Measurements from ENCODE around the gene OR4D2.
A peak's percentile ranks its signal among the peaks of the same experiment; 100 is the strongest.

Gene OR4D2

DNA sequence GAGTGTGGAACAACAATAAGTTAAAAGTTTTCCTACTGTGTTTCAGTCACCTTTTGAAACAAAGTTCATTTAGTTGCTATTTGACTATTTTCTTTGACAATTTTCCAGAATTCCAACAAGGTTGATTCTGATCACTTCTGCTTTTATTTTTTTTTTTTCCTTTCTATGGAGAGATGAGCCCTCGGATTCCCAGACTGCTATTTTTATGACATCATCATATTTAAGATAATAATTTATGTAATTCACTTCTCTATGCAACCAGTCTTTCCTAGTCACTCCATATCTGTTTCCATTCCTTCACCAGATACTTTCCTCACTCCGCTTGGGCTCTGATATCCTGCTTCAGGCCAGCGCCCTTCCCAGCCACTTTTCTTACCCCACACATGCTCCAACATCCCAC lies 8.1 kb downstream of the OR4D2 start:
- no peak for DNase-seq

DNA sequence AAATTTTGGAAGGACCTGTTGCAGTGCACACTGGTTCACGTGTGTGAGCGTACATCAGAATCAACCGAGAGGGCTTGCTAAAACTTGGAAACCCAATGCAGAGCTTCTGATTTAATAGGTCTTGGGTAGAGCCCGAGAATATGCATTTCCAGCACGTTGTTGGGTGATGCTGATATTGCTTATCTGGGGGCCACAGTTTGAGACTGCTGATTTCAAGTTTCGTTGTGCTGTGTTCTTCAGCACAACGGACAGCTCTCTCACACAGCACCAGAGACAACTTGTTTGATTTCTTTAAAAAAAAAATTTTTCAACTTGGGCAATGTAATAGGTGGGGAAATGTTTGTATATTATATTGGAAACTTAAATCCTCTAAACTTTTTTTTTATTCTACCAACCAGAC lies 9.4 kb downstream of the OR4D2 start:
- no peak for DNase-seq

DNA sequence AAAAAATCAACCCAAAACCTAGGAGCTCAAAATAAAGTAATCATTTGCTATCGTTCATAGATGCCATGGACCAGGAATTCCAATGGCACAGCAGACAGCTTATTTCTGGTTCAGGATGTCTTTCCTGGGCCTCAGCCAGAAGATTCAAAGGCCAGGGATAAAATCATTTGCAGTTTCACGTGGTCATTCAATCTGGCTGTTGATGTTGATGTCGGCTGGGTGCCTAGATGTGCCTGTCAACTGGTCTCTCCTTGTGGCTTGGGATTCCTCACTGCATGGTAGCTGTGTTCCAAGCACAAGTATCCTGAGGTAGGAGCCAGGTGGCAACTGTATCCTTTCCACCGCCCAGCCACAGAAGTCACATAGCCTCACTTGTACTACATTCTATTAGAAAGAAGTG lies 15.0 kb downstream of the OR4D2 start:
- DNase-seq = no peak

DNA sequence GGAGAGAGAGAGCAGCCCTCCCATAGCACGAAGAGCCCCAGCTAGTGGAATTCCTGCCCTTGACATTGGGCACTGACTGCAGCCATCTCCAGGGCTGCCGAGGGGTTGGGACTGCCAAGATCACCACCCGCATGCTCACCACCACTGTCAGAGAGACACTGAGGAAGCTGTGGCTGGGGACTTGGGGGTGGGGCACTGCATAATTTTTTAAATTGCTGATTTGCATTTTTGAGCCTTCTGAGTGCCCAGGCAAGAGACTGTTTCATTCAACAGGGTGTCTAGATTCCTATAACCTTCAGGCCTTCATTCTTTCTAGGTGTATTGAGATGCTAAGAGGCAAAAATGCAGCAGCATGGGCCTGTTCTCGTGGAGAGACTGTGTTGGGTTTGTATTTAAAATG lies 16.7 kb downstream of the OR4D2 start:
- no peak for DNase-seq

DNA sequence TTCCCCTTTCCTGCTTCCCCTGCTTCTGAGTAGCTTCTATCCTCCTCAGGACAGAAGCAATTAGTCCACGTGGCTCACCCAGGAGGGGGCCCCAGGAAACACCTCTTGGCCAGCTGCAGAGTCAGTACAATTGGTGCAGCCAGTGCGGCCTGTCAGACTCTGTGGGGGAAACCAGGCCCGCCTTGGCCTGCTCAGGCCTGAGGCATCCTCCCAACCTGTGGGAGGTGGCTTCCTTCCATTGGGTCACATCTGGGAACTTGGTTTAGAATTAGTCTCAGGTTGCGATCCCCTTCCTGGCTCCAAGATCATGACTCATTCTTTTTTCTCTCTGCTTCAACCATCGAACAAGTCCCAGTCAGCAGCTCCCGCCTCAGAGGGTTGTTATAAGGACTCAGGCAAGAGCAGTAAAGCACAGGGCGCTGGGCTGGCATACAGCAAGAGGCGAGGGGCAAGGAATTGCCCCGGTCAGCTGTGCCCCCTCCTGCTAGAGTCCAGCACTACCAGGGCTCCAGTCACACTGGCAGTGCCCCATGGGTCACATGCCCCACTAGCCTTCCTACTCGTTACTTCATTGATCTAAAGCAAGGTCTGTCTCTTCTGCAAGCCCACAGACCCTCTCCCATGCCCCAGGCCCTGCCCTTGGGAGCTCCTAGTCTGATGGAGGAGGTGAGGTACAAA lies 17.7 kb downstream of the OR4D2 start:
- no peak for DNase-seq

DNA sequence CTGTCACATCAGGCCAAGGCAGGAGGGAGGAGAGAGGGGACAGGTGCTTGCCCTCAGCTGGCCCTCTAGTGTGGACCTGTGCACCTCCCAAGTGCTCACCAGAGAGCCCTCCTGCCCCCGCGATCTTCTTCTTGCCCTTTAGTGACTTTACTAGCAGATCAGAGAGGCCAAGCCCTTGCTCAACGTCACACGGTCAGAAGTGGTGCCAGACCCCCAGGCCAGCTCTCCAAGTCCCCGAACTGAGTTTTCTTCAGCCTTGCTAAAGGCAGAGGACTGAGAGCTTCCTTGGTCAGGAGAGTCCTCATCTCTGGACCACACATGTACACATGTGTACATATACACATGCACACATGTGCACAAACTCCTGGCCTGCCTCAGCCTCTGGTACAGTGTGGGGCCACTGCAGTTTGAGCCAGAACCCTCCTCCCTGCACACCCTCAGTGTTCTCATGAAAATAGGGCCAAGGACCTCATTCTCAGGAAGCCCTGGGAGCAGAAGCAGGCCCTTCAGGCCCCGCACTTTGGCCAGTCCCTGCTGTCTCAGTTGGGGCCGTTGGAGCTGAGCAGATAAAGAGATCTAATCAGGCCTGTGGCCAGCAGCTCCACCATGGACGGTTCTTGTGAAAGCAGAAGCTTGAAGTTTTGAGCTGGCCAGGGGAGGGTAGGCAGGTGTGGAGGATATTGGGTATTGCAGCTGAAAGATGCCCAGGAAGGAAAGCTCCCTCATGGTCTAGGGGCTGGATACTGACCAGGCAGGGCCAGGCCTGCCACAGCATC lies 18.4 kb downstream of the OR4D2 start:
- DNase-seq = no peak

DNA sequence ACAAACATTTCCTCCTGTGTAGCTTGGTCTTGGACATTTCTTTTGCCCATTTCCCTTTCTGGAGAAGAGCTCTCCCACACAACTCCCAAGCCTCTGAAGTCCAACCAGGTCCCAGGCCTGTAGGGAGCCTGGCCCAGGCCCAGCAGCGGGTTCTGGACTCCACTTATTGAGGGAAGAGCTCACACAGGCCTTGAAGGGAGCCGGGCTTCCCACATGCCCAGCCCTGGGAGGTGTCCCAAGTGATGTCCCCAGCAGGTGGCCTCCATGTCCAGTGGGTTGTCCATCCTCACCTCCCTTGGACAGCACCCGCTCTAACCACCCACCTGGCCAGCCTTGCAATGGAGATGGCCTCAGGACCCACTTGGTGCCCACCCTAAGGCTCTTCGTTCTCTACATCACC lies 19.8 kb downstream of the OR4D2 start:
- no peak for DNase-seq

DNA sequence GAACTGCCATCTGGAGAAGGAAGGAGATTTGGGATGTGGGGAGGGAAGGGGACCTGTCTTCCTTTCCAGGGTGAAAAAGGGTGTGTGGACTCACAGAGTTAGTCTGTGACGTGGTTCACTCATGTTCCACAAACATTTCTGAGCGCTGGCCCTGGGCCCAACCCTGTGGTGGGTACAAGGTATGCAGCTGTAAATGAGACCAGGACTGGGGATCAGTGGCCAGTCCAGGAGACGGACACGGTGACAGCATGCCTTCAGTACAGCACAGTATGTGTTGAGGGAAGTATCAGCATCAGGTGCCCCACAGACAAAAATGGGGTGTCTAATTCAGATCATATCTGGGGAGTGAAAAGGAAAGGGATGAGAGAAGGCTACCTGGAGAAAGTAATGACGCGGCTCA lies 20.3 kb downstream of the OR4D2 start:
- no peak for DNase-seq

DNA sequence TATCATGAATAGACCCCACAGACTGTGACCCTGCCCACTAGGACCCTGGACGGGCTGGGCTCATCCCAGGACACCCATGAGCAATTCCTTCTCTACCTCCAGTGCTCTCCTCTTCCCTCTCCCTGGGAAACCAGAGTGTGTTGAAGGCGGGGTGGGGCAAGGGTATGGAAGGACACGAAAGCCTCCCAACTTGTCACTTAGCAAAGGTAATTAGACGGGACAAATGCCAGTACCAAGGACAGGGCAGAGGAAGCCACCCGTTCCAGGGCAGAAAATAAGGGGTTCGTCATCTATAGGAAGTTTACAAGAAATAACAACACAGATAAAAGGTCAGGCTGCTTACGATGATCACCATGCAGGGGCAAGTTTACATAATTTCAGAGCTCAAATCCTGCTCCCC lies 20.9 kb downstream of the OR4D2 start:
- DNase-seq = no peak

DNA sequence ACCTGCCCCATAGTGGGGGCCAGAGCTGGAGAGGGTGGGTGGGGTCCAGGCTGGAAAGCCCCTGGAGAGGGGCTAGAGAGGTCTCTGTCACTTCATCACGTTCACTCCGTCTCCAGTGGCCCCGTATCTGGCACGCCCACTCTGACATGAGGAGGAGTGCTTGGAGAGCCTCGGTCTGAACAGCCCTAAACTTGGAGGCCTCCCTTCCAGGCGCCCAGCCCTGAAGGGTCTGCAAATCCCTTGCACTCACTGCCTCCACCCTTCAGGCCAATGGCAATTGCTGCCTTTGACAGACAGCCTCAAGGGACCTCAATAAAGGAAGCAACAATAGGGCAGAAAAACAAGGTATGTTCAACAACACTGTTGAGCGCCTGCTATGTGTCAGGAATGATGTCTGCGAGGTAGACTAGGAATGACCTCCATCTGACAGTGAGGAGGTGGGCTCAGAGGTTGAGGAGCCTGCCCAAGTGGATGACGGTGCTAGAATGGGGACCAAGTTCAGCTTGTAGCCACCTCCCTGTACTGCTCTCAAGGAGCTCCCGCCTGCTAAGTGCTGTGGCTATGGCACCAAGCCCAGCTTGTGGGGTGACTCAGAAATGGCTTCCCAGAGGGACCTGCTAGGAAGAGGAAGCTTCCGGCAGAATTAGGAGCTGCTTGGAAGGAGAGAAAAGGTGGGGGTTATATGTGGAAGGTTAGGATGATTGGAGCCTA lies 22.8 kb downstream of the OR4D2 start:
- peak in 1 of 2 donors; percentile 11 for DNase-seq

DNA sequence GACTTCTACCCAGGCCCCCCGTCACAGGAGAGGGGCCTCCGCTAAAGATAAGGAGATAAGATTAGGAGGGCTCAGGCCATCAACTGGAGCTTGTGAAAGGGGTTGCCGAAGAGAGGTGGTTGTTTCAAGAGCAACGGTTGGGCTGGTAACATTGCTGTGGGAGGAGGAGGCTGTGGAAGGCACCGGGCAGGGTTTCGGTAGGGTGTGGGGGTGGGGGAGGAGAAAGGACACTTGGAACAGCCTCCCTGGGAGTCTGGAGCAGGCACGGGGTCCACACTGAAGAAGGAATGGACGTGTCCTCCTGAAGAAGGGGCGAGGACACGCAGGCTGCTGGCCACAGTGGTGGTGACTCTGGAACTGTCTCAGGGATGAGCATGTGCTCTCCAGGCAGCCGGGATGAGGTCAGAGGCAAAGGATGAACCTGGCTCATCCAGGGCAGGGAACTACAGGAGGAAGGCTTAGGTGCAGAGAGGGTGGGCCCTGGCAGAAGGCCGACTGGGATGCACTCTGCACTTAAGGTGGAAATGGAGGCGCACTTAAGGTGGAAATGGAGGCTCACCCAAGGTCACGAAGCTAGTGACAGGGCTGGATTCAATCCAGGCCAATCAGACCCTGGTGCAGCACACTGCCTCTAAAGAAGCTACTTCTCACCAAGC lies 24.6 kb downstream of the OR4D2 start:
- DNase-seq = no peak

DNA sequence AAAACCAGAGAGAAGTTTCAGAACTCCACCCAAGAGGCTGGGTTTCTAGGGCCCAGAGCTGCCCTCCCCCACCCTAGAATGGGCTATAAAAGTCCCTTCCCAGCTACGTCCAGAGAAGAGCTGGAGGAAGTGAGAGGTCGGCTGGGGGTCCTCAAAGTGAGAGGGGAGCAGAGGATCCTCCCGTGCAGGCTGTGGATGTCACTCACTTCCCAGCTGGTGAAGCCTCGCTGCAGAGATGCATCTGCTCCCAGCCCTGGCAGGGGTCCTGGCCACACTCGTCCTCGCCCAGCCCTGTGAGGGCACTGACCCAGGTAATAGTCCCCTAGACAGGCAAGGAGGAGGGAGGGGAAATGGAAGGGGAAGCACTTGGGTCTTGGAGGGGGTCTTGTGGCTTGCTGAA lies 25.8 kb downstream of the OR4D2 start, which contains the start of gene EPX:
Gene EPX, plus strand, starts transcription at position 115 of the 400 bp plus-strand sequence. Its CDS starts 121 bp downstream, at position 236.
- DNase-seq = no peak

DNA sequence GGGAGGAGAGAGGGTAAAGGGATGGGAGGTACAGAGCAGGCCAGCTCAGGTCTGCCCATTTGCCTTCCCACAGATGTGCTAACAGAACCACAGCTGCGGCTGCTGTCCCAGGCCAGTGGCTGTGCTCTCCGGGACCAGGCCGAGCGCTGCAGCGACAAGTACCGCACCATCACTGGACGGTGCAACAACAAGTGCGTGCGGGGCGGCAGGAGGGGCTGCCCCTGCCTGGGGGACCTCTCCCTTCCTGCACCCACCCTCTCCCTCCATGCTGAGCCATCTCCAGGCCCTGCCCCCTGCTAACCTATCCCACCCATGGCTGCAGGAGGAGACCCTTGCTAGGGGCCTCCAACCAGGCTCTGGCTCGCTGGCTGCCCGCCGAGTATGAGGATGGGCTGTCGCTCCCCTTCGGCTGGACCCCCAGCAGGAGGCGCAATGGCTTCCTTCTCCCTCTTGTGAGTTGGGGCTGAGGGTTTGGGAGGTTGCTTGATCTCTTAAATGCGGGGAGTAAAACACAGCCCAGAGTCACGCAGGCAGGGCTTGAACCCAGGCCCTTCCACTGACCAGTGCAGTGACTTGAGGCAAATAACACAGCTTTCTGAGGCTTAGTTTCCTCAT lies 27.0 kb downstream of the OR4D2 start:
- no peak for DNase-seq

DNA sequence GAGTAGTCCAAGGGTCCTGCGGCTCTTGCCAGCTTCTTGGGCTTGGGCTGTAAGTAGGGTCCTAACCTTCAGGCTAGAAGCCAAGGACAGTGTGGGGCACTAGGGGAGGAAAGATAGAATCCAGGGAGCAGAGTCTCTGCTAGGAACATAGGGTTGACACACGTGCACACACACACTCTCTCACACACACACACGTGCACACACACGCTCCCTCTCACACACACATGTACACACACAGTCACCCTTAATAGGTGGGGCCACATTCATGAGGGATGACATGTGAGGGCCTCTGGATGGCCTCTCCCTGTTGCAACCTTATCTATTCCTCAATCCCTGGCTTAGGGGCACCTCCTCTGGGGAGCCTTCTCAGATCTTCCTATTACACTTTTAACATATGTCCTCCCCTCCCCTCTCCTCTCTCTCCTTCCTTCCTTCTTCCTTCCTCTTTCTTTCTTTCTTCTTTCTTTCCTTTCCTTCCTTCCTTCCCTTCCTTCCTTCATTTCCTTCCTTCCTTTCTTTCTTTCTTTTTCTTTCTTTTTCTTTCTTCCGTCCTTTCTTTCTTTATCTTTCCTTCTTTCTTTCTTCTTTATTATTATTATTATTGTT lies 28.8 kb downstream of the OR4D2 start:
- DNase-seq = no peak

DNA sequence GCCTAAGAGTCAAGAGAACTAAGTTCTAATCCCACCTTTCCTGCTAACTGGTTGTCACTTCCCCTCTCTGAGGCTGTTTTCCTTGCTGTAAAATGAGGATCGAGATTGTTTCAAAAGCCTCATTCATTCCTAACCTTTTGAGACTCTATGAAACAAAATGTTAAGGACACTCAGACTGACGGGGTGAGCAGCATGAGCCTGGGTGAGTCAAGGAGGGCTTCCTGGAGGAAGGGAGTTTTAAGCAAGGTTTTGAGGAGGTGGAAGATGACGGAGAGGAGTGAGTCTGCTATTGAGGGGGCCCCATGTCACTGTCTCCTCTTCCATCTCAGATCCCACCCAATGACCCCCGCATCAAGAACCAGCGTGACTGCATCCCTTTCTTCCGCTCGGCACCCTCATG lies 29.8 kb downstream of the OR4D2 start:
- no peak for DNase-seq

DNA sequence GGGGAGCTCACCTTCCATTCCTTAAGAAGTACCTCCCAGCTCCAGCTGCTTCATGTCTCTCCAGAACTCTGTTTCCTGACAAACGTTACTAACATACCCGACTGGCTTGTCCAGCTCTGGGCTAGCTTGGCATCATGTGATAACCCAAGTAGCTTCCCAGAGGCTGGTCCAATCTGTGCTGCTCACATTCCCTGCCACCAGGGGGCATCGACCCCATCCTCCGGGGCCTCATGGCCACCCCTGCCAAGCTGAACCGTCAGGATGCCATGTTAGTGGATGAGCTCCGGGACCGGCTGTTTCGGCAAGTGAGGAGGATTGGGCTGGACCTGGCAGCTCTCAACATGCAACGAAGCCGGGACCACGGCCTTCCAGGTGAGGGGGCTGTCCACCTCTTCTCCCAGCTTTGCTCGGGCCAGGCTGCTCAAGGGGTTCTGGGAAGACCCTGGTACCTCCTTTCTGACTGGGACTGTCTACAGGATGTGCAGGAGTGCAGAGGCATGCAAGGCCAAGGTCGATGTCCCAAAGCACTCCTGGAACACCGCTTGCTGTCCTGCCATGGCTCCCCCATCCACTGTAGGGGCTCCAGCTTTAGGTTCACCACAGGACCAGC lies 33.3 kb downstream of the OR4D2 start:
- DNase-seq = peak; percentile 76 to 80

DNA sequence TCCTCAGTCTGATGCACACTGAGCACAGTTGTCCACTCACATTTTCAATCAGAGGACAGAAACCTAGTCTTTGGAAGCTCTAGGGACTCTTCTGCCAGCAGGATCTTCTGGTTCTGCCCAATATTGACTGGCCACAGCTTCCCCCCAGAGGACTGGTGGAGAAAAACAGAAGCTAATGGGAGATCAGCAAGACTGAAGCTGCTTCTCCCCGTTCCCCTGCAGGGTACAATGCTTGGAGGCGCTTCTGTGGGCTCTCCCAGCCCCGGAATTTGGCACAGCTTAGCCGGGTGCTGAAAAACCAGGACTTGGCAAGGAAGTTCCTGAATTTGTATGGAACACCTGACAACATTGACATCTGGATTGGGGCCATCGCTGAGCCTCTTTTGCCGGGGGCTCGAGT lies 36.1 kb downstream of the OR4D2 start:
- DNase-seq = no peak

DNA sequence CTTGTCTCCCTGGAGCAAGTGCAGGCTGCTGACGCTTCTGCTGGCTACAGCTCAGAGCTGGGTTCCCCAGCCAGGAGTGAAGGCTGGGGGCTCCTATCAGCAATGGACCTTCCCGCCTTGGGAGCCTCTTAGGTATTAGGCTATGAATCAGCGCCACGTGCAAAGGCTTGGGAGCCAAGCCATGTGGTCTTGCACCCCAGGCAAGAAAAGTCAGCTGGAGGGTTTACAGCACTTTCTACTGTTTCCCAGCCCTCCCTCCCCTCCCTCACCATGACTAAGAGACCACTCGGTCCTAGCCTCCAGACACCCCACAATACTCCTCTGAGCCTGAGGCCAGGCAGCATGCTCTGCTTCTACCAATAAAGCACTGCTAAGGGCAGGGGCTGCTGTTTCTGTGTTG lies 38.0 kb downstream of the OR4D2 start:
- DNase-seq = no peak

DNA sequence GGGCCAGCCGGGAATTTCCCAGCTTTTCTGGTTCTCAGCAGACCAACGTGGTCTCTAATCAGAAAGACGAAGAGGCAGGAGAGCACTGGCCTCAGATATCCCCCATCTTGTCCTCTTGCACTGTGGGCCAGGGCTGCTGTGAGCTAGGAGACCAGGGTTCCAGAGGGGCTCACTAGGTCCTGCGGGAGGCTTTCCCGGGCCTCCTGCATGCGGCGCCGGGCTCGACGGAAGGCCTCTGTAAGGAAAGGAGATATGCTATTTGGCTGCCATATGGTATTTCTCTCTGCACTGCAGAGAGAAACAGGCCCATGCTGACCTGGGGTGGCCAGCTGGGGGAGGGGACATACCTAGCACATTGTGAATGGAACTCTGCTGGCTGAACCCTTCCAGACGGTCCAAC lies 39.2 kb downstream of the OR4D2 start:
- DNase-seq = no peak

DNA sequence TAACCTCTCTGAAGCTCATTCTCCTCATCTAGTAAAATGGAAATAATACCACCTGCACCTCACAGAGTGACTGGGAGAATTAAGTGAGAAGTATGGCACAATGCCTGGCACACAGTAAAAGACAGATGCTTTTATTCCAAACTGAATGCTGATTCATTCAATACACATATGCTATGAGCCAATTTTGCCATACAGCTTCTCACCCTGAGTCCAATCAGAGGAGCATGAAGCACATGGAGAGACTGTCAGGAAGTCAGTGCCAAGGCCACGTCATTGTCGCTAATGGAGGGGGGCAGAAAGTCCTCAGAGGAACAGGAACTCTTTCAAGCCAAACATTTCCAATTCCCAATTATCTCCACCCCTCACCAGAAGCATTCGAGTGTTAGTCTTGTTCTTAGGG lies 40.7 kb downstream of the OR4D2 start:
- DNase-seq = no peak

DNA sequence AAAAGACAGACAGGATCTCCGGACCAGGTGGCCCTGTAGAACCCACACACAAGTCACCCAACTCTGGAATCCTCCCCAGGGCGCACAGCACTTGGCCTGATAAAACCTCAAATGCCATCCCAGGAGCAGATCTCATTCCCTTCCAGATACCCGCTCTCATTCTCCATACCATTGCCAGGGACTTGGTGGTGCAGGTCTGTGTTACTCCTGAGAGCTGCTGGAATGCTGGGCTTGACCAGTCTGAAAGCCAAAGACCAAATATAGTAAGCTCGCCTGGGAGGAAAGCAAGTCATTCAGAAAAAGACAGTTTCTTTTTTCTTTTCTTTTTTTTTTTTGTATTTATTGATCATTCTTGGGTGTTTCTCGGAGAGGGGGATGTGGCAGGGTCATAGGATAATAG lies 41.6 kb downstream of the OR4D2 start:
- no peak for DNase-seq

DNA sequence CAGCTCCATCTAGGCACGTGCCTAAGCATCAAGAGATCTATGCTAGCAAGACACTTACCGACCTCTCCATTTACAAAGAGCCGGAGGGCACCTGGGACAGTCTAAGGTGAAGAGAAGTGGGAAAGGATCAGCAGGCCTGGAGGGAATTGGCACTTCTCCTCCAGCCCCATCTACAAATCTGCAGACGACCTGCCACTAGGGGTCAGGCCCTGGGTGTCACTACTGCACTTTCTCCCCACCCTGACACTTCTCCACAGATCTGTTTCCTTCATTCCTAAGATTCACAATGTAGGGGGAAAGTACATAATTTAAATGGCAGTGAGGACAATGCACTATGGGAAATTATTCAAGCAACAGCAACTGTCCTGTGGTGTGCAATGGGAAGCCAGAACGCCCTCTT lies 44.1 kb downstream of the OR4D2 start:
- DNase-seq = peak in 1 of 2 donors; percentile 21
